ENCODE measurements around the gene ZNF536.

GRCh38 chr19:30518965-30519606, 146.9 kb downstream of the ZNF536 start:
- TF ChIP-seq, protein P1, sequence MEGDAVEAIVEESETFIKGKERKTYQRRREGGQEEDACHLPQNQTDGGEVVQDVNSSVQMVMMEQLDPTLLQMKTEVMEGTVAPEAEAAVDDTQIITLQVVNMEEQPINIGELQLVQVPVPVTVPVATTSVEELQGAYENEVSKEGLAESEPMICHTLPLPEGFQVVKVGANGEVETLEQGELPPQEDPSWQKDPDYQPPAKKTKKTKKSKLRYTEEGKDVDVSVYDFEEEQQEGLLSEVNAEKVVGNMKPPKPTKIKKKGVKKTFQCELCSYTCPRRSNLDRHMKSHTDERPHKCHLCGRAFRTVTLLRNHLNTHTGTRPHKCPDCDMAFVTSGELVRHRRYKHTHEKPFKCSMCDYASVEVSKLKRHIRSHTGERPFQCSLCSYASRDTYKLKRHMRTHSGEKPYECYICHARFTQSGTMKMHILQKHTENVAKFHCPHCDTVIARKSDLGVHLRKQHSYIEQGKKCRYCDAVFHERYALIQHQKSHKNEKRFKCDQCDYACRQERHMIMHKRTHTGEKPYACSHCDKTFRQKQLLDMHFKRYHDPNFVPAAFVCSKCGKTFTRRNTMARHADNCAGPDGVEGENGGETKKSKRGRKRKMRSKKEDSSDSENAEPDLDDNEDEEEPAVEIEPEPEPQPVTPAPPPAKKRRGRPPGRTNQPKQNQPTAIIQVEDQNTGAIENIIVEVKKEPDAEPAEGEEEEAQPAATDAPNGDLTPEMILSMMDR (conservative IDR thresholded peaks at IDR 0.05; ENCODE audit: low read depth, low read length): no peak
- no peak for TF ChIP-seq EZH2 (IDR thresholded peaks at IDR 0.05; ENCODE audit: borderline replicate concordance, low read depth, low read length, poor library complexity, severe bottlenecking)
